ENCODE results near the gene CXXC4. TPM values are rescaled to one million over a fixed set of nuclear protein-coding genes. Genes with fewer than 3 reads are reported as not detected.

The CXXC4 gene
- total RNA-seq = 1 to 10 TPM in 1 of 2 donors, under 1 TPM in 1; 0.79 to 1.5 TPM

- Histone ChIP-seq H3K36me3 (no peaks in the 10 kb centered on the region), H3K27me3 (no peaks in the 10 kb centered on the region), H3K9me3 (no peaks in the 10 kb centered on the region), H3K27ac (peak within 1 kb of the TSS; percentile 39), H3K4me1 (peaks cover 3% of the 10 kb centered on the region), H3K9ac (ENCODE audit: low read depth in 2 of 2, low read length in 2 of 2) (peak within 1 kb of the TSS; percentile 46 to 55), H3K4me3 (peak within 1 kb of the TSS; percentile 40)
- no peak for TF ChIP-seq CTCF (IDR thresholded peaks at IDR 0.05)
- intact Hi-C loops (cut with DNase I) = no loop called here
- DNase-seq = peak; percentile 67
Measured at GRCh38 chr4:104494822-104495559, at the start of gene CXXC4. CXXC4 (minus strand) TSS chr4:104494894; CDS start chr4:104491802, 3,092 bp downstream.

GRCh38 chr4:104533156-104533555 is 38.5 kb upstream of the CXXC4 start:
- Histone ChIP-seq H3K4me1 (no peaks in the 10 kb centered on the region), H3K4me3 (no peak overlapping the region), H3K36me3 (no peaks in the 10 kb centered on the region), H3K27me3 (no peaks in the 10 kb centered on the region), H3K27ac (no peak overlapping the region), H3K9me3 (no peaks in the 10 kb centered on the region), H3K9ac (ENCODE audit: low read depth in 2 of 2, low read length in 2 of 2) (no peak overlapping the region)
- TF ChIP-seq CTCF (IDR thresholded peaks at IDR 0.05) = no peak
- no peak for DNase-seq
- intact Hi-C loops (cut with DNase I) = no loop called here

- intact Hi-C loops (cut with DNase I) = no loop called here
- Histone ChIP-seq H3K4me3 (no peak overlapping the region), H3K9me3 (no peaks in the 10 kb centered on the region), H3K27ac (no peak overlapping the region), H3K36me3 (no peaks in the 10 kb centered on the region), H3K27me3 (no peaks in the 10 kb centered on the region), H3K4me1 (no peaks in the 10 kb centered on the region), H3K9ac (ENCODE audit: low read depth in 2 of 2, low read length in 2 of 2) (no peak overlapping the region)
- TF ChIP-seq CTCF (IDR thresholded peaks at IDR 0.05) = no peak
- no peak for DNase-seq
Measured at GRCh38 chr4:104532677-104533076, 38.0 kb upstream of the CXXC4 start.

GRCh38 chr4:104531390-104531789 is 36.7 kb upstream of the CXXC4 start:
- H3K36me3 ChIP-seq = no peaks in the 10 kb centered on the region
- no peak for DNase-seq
- H3K4me3 ChIP-seq = no peak overlapping the region
- no peaks in the 10 kb centered on the region for H3K4me1 ChIP-seq
- no peak for TF ChIP-seq CTCF (IDR thresholded peaks at IDR 0.05)
- intact Hi-C loops (cut with DNase I) = no loop called here
- no peaks in the 10 kb centered on the region for H3K9me3 ChIP-seq
- no peaks in the 10 kb centered on the region for H3K27me3 ChIP-seq
- no peak overlapping the region for H3K9ac ChIP-seq (ENCODE audit: low read depth in 2 of 2, low read length in 2 of 2)
- no peak overlapping the region for H3K27ac ChIP-seq

GRCh38 chr4:104530426-104530825 is 35.7 kb upstream of the CXXC4 start:
- H3K4me1 ChIP-seq = no peaks in the 10 kb centered on the region
- H3K9ac ChIP-seq (ENCODE audit: low read depth in 2 of 2, low read length in 2 of 2) = no peak overlapping the region
- TF ChIP-seq CTCF (IDR thresholded peaks at IDR 0.05) = no peak
- H3K36me3 ChIP-seq = no peaks in the 10 kb centered on the region
- intact Hi-C loops (cut with DNase I) = no loop called here
- no peaks in the 10 kb centered on the region for H3K9me3 ChIP-seq
- no peak overlapping the region for H3K27ac ChIP-seq
- no peak for DNase-seq
- no peak overlapping the region for H3K4me3 ChIP-seq
- H3K27me3 ChIP-seq = no peaks in the 10 kb centered on the region
